IMR-90 (cell line): ENCODE measurements around the gene SLC19A2. TPM values are rescaled to one million over a fixed set of nuclear protein-coding genes. Genes with fewer than 3 reads are reported as not detected.

Source experiments
- ATAC-seq: fragments of 200-7000 bp; cut with Tn5 transposase; 2 replicates; pipeline ENCODE4 v1.9.1; 2020; ENCODE audit warnings: low read depth, mild to moderate bottlenecking, moderate library complexity
- BruUV-seq: library from RNA; stranded (reverse); fragments of 400-500 nt; replicated peaks from 2 replicates; lab custom pipeline; 2021; lab: Mats Ljungman, UMichigan
- CTCF ChIA-PET: fragments of 300-600 bp; formaldehyde crosslinking; extraction: SDS; loops from one replicate; lab custom pipeline; 2021; ENCODE audit warnings: antibody characterized with exemption; lab: Yijun Ruan, JAX
- POLR2A ChIA-PET: fragments of 300-600 bp; sonication (Branson Sonifier 250); formaldehyde crosslinking; loops from one replicate; lab custom pipeline; 2022; ENCODE audit warnings: antibody characterized with exemption; ENCODE audit not compliant: unreplicated experiment; lab: Charles Lee
- DNase-seq: peaks from one replicate; pipeline ENCODE4 v3.0.0; 2013
- H2AFZ ChIP-seq: replicated peaks from 2 replicates; pipeline ENCODE3; 2013; ENCODE audit warnings: low read length, mild to moderate bottlenecking; ENCODE audit not compliant: poor library complexity
- H2AK5ac ChIP-seq: 2 replicates; pipeline ENCODE4 v1.6.1; 2013; ENCODE audit warnings: low read depth, low read length, inconsistent platforms
- H2AK9ac ChIP-seq: replicated peaks from 2 replicates; pipeline ENCODE3; 2013; ENCODE audit warnings: mild to moderate bottlenecking, low read depth, low read length, moderate library complexity; ENCODE audit not compliant: poor library complexity
- H2BK120ac ChIP-seq: 2 replicates; pipeline ENCODE4 v1.6.1; 2013; ENCODE audit warnings: low read depth, low read length, inconsistent platforms
- H2BK15ac ChIP-seq: 3 replicates; pipeline ENCODE4 v1.6.1; 2013; ENCODE audit warnings: low read depth, low read length, inconsistent platforms
- H2BK20ac ChIP-seq: 2 replicates; pipeline ENCODE4 v1.6.1; 2013; ENCODE audit warnings: low read depth, mild to moderate bottlenecking, inconsistent platforms, low read length, moderate library complexity
- H2BK5ac ChIP-seq: 2 replicates; pipeline ENCODE4 v1.6.1; 2013; ENCODE audit warnings: mild to moderate bottlenecking, low read depth, low read length, inconsistent platforms; ENCODE audit not compliant: poor library complexity, severe bottlenecking
- H3K14ac ChIP-seq: replicated peaks from 2 replicates; pipeline ENCODE4 v1.6.1; 2013; ENCODE audit warnings: low read depth, low read length, inconsistent platforms
- H3K18ac ChIP-seq: 2 replicates; pipeline ENCODE4 v1.6.1; 2013; ENCODE audit warnings: low read depth, low read length, control low read depth
- H3K23ac ChIP-seq: 2 replicates; pipeline ENCODE4 v1.6.1; 2013; ENCODE audit warnings: low read depth, low read length, inconsistent platforms
- H3K27ac ChIP-seq: 2 replicates; pipeline ENCODE4 v1.5.1; 2013; ENCODE audit warnings: mild to moderate bottlenecking, control low read depth, low read length; ENCODE audit not compliant: insufficient read depth
- H3K27me3 ChIP-seq: 2 replicates; pipeline ENCODE4 v1.6.1; 2013; ENCODE audit warnings: low read length; ENCODE audit not compliant: control insufficient read depth, insufficient read depth
- H3K36me3 ChIP-seq: 2 replicates; pipeline ENCODE4 v1.6.1; 2013; ENCODE audit warnings: low read length, mixed read lengths; ENCODE audit not compliant: control insufficient read depth, insufficient read depth
- H3K4ac ChIP-seq: 2 replicates; pipeline ENCODE4 v1.6.1; 2013; ENCODE audit warnings: low read depth, low read length, inconsistent platforms
- H3K4me1 ChIP-seq: 2 replicates; pipeline ENCODE4 v1.6.1; 2013; ENCODE audit warnings: low read length, mixed read lengths; ENCODE audit not compliant: control insufficient read depth, insufficient read depth
- H3K4me2 ChIP-seq: 2 replicates; pipeline ENCODE4 v1.6.1; 2013; ENCODE audit warnings: low read depth, mild to moderate bottlenecking, control low read depth, low read length, moderate library complexity
- H3K4me3 ChIP-seq: 2 replicates; pipeline ENCODE4 v1.5.1; 2013; ENCODE audit warnings: low read depth, mild to moderate bottlenecking, control low read depth, low read length, moderate library complexity; ENCODE audit not compliant: insufficient read depth
- H3K56ac ChIP-seq: 2 replicates; pipeline ENCODE4 v1.6.1; 2013; ENCODE audit warnings: low read length, inconsistent platforms; ENCODE audit not compliant: insufficient read depth; ENCODE audit errors: extremely low read depth
- H3K79me1 ChIP-seq, 2 experiments: 2 replicates each; pipeline ENCODE4 v1.6.1; 2013; ENCODE audit warnings: low read length in 2 of 2, inconsistent platforms in 1 of 2, low read depth in 1 of 2
- H3K9ac ChIP-seq: 2 replicates; pipeline ENCODE4 v1.6.1; 2013; ENCODE audit warnings: low read depth, low read length, control low read depth
- H3K9me1 ChIP-seq: 2 replicates; pipeline ENCODE4 v1.6.1; 2013; ENCODE audit warnings: low read length, inconsistent platforms; ENCODE audit not compliant: insufficient read depth
- H3K9me3 ChIP-seq: 2 replicates; pipeline ENCODE4 v1.6.1; 2013; ENCODE audit warnings: low read length; ENCODE audit not compliant: control insufficient read depth, insufficient read depth
- H4K20me1 ChIP-seq: 2 replicates; pipeline ENCODE4 v1.6.1; 2013; ENCODE audit warnings: low read length, inconsistent platforms; ENCODE audit not compliant: insufficient read depth
- H4K5ac ChIP-seq: 2 replicates; pipeline ENCODE4 v1.6.1; 2013; ENCODE audit warnings: mild to moderate bottlenecking, low read depth, low read length, control low read depth
- H4K8ac ChIP-seq, 2 experiments: 2 replicates each; pipeline ENCODE4 v1.6.1; 2013; ENCODE audit warnings: low read depth in 2 of 2, low read length in 2 of 2, control low read depth in 1 of 2, inconsistent platforms in 1 of 2
- H4K91ac ChIP-seq: 2 replicates; pipeline ENCODE4 v1.6.1; 2013; ENCODE audit warnings: low read depth, low read length, inconsistent platforms; ENCODE audit not compliant: insufficient read depth
- BHLHE40 ChIP-seq: fragments of 150-350 bp; IDR thresholded peaks from 2 replicates; pipeline ENCODE4 v1.6.1; 2016; ENCODE audit warnings: mild to moderate bottlenecking, low read depth, low read length
- CEBPB ChIP-seq: IDR thresholded peaks from 2 replicates; pipeline ENCODE4 v1.6.1; 2012; ENCODE audit warnings: low read depth, low read length, improper control_type of control experiment
- CHD1 ChIP-seq: IDR thresholded peaks from 2 replicates; pipeline ENCODE4 v1.6.1; 2012; ENCODE audit warnings: low read depth, low read length, improper control_type of control experiment
- CTCF ChIP-seq: conservative IDR thresholded peaks from 2 replicates; pipeline ENCODE4 v1.5.1; 2012; ENCODE audit warnings: mild to moderate bottlenecking, low read depth, low read length, improper control_type of control experiment
- FOS ChIP-seq: fragments of 150-350 bp; IDR thresholded peaks from 2 replicates; pipeline ENCODE4 v1.6.1; 2016; ENCODE audit warnings: low read depth, low read length
- MAFK ChIP-seq: IDR thresholded peaks from 2 replicates; pipeline ENCODE4 v1.6.1; 2012; ENCODE audit warnings: low read depth, low read length, improper control_type of control experiment
- MAZ ChIP-seq: IDR thresholded peaks from 2 replicates; pipeline ENCODE4 v1.6.1; 2012; ENCODE audit warnings: low read depth, mild to moderate bottlenecking, low read length, improper control_type of control experiment, moderate library complexity, borderline replicate concordance
- MXI1 ChIP-seq: IDR thresholded peaks from 2 replicates; pipeline ENCODE4 v1.6.1; 2012; ENCODE audit warnings: low read depth, mild to moderate bottlenecking, low read length, moderate library complexity, borderline replicate concordance
- NFE2L2 ChIP-seq: fragments of 150-350 bp; IDR thresholded peaks from 2 replicates; pipeline ENCODE4 v1.6.1; 2016; ENCODE audit warnings: low read depth, mild to moderate bottlenecking, low read length
- POLR2A ChIP-seq: IDR thresholded peaks from 2 replicates; pipeline ENCODE4 v1.6.1; 2012; ENCODE audit warnings: mild to moderate bottlenecking, low read depth, low read length
- RAD21 ChIP-seq: IDR thresholded peaks from 2 replicates; pipeline ENCODE4 v1.6.1; 2012; ENCODE audit warnings: low read length, improper control_type of control experiment
- RCOR1 ChIP-seq: IDR thresholded peaks from 2 replicates; pipeline ENCODE4 v1.6.1; 2012; ENCODE audit warnings: mild to moderate bottlenecking, low read length, improper control_type of control experiment; ENCODE audit not compliant: insufficient replicate concordance
- RFX5 ChIP-seq: IDR thresholded peaks from 2 replicates; pipeline ENCODE4 v1.8.0; 2012; ENCODE audit warnings: low read depth, mild to moderate bottlenecking, low read length, moderate library complexity
- SMC3 ChIP-seq: fragments of 150-350 bp; IDR thresholded peaks from 2 replicates; pipeline ENCODE4 v1.6.1; 2016; ENCODE audit warnings: low read depth, mild to moderate bottlenecking, antibody characterized with exemption, low read length, moderate library complexity
- WGBS, 2 experiments: methylation state at CpG; one replicate each; pipeline versions ENCODE4 v1.1.5 to v1.1.7; 2013; ENCODE audit warnings: missing lambda C conversion rate in 2 of 2; ENCODE audit not compliant: insufficient read length in 1 of 2; ENCODE audit errors: extremely low coverage in 2 of 2; 5-methylcytosine and 5-hydroxymethylcytosine counted together
- dilution Hi-C: fragments of 300-500 bp; cut with HindIII; formaldehyde crosslinking; loops from one replicate; pipeline ENCODE4 v1.14.3; 2018; ENCODE audit warnings: low sequenced_read_pairs; ENCODE audit not compliant: unreplicated experiment
- in situ Hi-C: fragments of 300-500 bp; cut with MboI; formaldehyde crosslinking; loops from 3 replicates; pipeline ENCODE4 v1.14.3; 2019; ENCODE audit warnings: low sequenced_read_pairs, inconsistent platforms, mixed read lengths
- intact Hi-C: fragments of 100-400 bp; cut with micrococcal nuclease; formaldehyde crosslinking; loops from 2 replicates; pipeline ENCODE4 v1.10.0; 2022
- polyA plus RNA-seq, 3 experiments: library from polyadenylated mRNA; depleted of rRNA; stranded (reverse); fragments of >200 nt; gene quantifications; 2 replicates each; pipeline ENCODE4 v1.2.3, GENCODE V29; 2012; ENCODE audit warnings: low replicate concordance in 1 of 3
- total RNA-seq: library from RNA; depleted of rRNA; stranded (reverse); fragments of >200 nt; gene quantifications from 2 replicates; pipeline ENCODE4 v1.2.3, GENCODE V29; 2012
- TF ChIP-seq, protein P1 (sequence below): fragments of 150-350 bp; IDR thresholded peaks from 2 replicates; pipeline ENCODE4 v1.6.1; 2017; ENCODE audit warnings: mild to moderate bottlenecking, antibody characterized with exemption, low read length, low read depth
- TF ChIP-seq, protein P2 (sequence below): fragments of 150-350 bp; IDR thresholded peaks from 2 replicates; pipeline ENCODE4 v1.6.1; 2016; ENCODE audit warnings: low read depth, mild to moderate bottlenecking, low read length, moderate library complexity, borderline replicate concordance

The SLC19A2 gene
- total and polyA plus RNA-seq, 2 of the 4 experiments (the other 2 are of a cell fraction): 3.6 to 5.2 TPM

DNA sequence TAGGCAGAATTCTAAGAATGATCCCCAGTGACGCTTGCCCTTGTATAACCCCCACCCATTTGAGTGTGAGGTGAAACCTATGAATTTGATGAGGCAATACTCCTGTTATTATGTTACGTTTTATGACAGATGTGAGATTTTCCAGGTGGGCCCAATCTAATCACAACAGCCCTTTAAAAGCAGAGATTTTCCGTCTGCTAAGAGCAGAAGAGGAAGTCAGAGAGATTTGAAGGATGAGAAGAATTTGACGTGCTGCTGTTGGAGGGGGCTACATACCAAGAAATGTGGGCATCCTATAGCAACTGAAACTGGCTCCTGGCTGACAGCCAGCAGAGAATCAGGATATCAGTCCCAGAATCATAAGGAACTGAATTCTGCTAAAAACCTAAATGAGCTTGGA is 2.4 kb upstream of the SLC19A2 start:
- TF ChIP-seq FOS (no peak), NFE2L2 (no peak), MAZ (no peak), RFX5 (no peak), RCOR1 (no peak), POLR2A (no peak), CHD1 (no peak), CTCF (no peak), BHLHE40 (no peak), SMC3 (no peak), CEBPB (no peak), RAD21 (no peak), MAFK (no peak), MXI1 (no peak)
- TF ChIP-seq, protein P1, sequence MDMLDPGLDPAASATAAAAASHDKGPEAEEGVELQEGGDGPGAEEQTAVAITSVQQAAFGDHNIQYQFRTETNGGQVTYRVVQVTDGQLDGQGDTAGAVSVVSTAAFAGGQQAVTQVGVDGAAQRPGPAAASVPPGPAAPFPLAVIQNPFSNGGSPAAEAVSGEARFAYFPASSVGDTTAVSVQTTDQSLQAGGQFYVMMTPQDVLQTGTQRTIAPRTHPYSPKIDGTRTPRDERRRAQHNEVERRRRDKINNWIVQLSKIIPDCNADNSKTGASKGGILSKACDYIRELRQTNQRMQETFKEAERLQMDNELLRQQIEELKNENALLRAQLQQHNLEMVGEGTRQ: no peak
- TF ChIP-seq, protein P2, sequence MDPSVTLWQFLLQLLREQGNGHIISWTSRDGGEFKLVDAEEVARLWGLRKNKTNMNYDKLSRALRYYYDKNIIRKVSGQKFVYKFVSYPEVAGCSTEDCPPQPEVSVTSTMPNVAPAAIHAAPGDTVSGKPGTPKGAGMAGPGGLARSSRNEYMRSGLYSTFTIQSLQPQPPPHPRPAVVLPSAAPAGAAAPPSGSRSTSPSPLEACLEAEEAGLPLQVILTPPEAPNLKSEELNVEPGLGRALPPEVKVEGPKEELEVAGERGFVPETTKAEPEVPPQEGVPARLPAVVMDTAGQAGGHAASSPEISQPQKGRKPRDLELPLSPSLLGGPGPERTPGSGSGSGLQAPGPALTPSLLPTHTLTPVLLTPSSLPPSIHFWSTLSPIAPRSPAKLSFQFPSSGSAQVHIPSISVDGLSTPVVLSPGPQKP: no peak
- BruUV-seq: no TSS peak
- Histone ChIP-seq H2BK20ac (no peak overlapping the region), H4K8ac (no peak overlapping the region), H3K23ac (no peak overlapping the region), H3K14ac (no peak overlapping the region), H3K79me1 (peaks cover 9 to 20% of the 10 kb centered on the region in 2 experiments; a peak in 3 of 4 replicates), H4K20me1 (no peaks in the 10 kb centered on the region), H3K27me3 (no peaks in the 10 kb centered on the region), H2AFZ (no peak overlapping the region), H3K27ac (no peak overlapping the region), H4K5ac (no peak overlapping the region), H3K9me1 (0 out of 2 replicates have a peak, but pooled peaks cover 4% of the 10 kb centered on the region), H2AK5ac (no peak overlapping the region), H2AK9ac (no peak overlapping the region), H3K4me1 (peaks cover 5% of the 10 kb centered on the region), H3K9ac (no peak overlapping the region), H2BK120ac (no peak overlapping the region), H3K4me3 (no peak overlapping the region), H3K9me3 (no peaks in the 10 kb centered on the region), H3K56ac (no peak overlapping the region), H3K18ac (no peak overlapping the region), H2BK15ac (no peak overlapping the region), H3K36me3 (no peaks in the 10 kb centered on the region), H3K4me2 (no peak overlapping the region), H3K4ac (no peak overlapping the region), H4K91ac (no peak overlapping the region), H2BK5ac (no peak overlapping the region)
- DNase-seq: no peak
- dilution Hi-C loops (no loop called here), in situ Hi-C loops (loop anchor here (10.0 kb wide), 1 partner anchor 373 kb away; no protein-coding TSS in a partner anchor), intact Hi-C loops (loop anchor here (10.0 kb wide), 1 partner anchor 317 kb away; no protein-coding TSS in a partner anchor)
- WGBS, 2 experiments: 33% methylated on average over 1 of the region's 4 CpGs; no CpG with 5 or more reads in 1 of the 2 experiments
- ChIA-PET POLR2A (no interaction called here), CTCF (interaction anchor here (0.6 kb wide), 1 partner anchor 10 kb away, joined by 4 read pairs; no protein-coding TSS in a partner anchor)
- ATAC-seq: no peak
